ENCODE data around the gene NSMF.

- TF ChIP-seq CTCF (IDR thresholded peaks at IDR 0.05) (no peak), EZH2 (IDR thresholded peaks at IDR 0.05; ENCODE audit: borderline replicate concordance, insufficient read depth, low read depth, low read length, poor library complexity, severe bottlenecking) (no peak)
Measured at GRCh38 chr9:137454597-137455358, 4.4 kb downstream of the NSMF start.

All from B cell (primary cell).